HepG2 (cell line): ENCODE measurements around the gene NUDT1. TPM values are rescaled to one million over a fixed set of nuclear protein-coding genes. Genes with fewer than 3 reads are reported as not detected.

Experiments used
- ATAC-seq: fragments of 200-7000 bp; cut with Tn5 transposase; 3 replicates; pipeline ENCODE4 v1.9.1; 2020; ENCODE audit warnings: mild to moderate bottlenecking, moderate library complexity
- BruUV-seq: library from RNA; stranded (reverse); fragments of 400-500 nt; replicated peaks from 2 replicates; lab custom pipeline; 2021; lab: Mats Ljungman, UMichigan
- CTCF ChIA-PET: fragments of 300-600 bp; formaldehyde crosslinking; extraction: SDS; loops from one replicate; lab custom pipeline; 2021; ENCODE audit warnings: low total read pairs, inconsistent platforms, low intra/inter-chr PET ratio; lab: Yijun Ruan, JAX
- POLR2A ChIA-PET: fragments of 350-600 bp; sonication (Branson Sonifier 250); formaldehyde crosslinking; loops from one replicate; lab custom pipeline; 2020; ENCODE audit warnings: antibody characterized with exemption, inconsistent platforms; lab: Yijun Ruan, JAX
- DNase-seq: peaks from one replicate; pipeline ENCODE4 v3.0.0-alpha.2; 2015; ENCODE audit warnings: low spot score
- FAIRE-seq: peaks from 3 replicates; lab custom pipeline; 2011; peaks lifted over from hg19 to GRCh38; lab: Jason Lieb, UNC
- H2AFZ ChIP-seq: one replicate; pipeline ENCODE4 v1.6.1; 2011; ENCODE audit warnings: low read length, inconsistent platforms
- H3K27ac ChIP-seq: fragments of 300-600 bp; 3 replicates; pipeline ENCODE4 v1.8.0; 2011; ENCODE audit warnings: mixed run types, mild to moderate bottlenecking, mixed read lengths, low read length, inconsistent platforms; ENCODE audit not compliant: insufficient read depth; ENCODE audit errors: extremely low read length
- H3K27me3 ChIP-seq, 2 experiments: fragments of 200-600 bp in 1 of 2; 2 replicates in 1 of 2; 3 replicates in 1 of 2; pipeline versions ENCODE4 v1.6.0 to v1.8.0; 2011; ENCODE audit warnings: low read length in 2 of 2, mild to moderate bottlenecking in 2 of 2, moderate library complexity in 2 of 2, inconsistent platforms in 1 of 2; ENCODE audit not compliant: insufficient read depth in 2 of 2, control insufficient read depth in 1 of 2
- H3K36me3 ChIP-seq, 2 experiments: fragments of 200-600 bp in 1 of 2; replicated peaks in 1 of 2; 2 replicates in 1 of 2; 3 replicates in 1 of 2; pipeline versions ENCODE4 v1.5.1 to v1.8.0; 2011; ENCODE audit warnings: low read length in 2 of 2, inconsistent platforms in 1 of 2; ENCODE audit not compliant: insufficient read depth in 2 of 2, control insufficient read depth in 1 of 2
- H3K4me1 ChIP-seq: 2 replicates; pipeline ENCODE4 v1.5.1; 2012; ENCODE audit warnings: low read length, inconsistent platforms; ENCODE audit not compliant: insufficient read depth
- H3K4me2 ChIP-seq: 2 replicates; pipeline ENCODE4 v1.6.0; 2011; ENCODE audit warnings: low read depth, low read length, inconsistent platforms
- H3K4me3 ChIP-seq, 3 experiments: fragments of 200-600 bp in 1 of 3; sonication (generic), shearing (Covaris generic) in 1 of 3; replicated peaks in 1 of 3; 2 replicates each; pipeline ENCODE4 v1.5.1; 2011 to 2016; ENCODE audit warnings: low read length in 3 of 3, inconsistent platforms in 2 of 3, low read depth in 2 of 3, mild to moderate bottlenecking in 2 of 3, control low read depth in 1 of 3, mixed read lengths in 1 of 3; ENCODE audit not compliant: insufficient read depth in 1 of 3
- H3K79me2 ChIP-seq: one replicate; pipeline ENCODE4 v1.6.1; 2011; ENCODE audit warnings: low read length, inconsistent platforms; ENCODE audit not compliant: insufficient read depth
- H3K9ac ChIP-seq: 2 replicates; pipeline ENCODE4 v1.6.0; 2011; ENCODE audit warnings: mild to moderate bottlenecking, low read depth, low read length, inconsistent platforms; ENCODE audit not compliant: insufficient read depth
- H3K9me3 ChIP-seq: 2 replicates; pipeline ENCODE4 v1.5.1; 2012; ENCODE audit warnings: mild to moderate bottlenecking, low read length
- H4K20me1 ChIP-seq: 2 replicates; pipeline ENCODE4 v1.6.0; 2011; ENCODE audit warnings: inconsistent platforms, mild to moderate bottlenecking, low read length, moderate library complexity; ENCODE audit not compliant: insufficient read depth
- CHD4 ChIP-seq: fragments of 200-600 bp; sonication (generic); IDR thresholded peaks from 2 replicates; pipeline ENCODE4 v1.7.0; 2017; ENCODE audit warnings: mild to moderate bottlenecking, low read length, borderline replicate concordance
- DMTF1 ChIP-seq: sonication (generic); formaldehyde crosslinking; IDR thresholded peaks from 2 replicates; pipeline ENCODE4 v1.4.0; 2020; ENCODE audit warnings: mild to moderate bottlenecking, missing genetic modification reagents
- GRHL1 ChIP-seq: sonication (generic); formaldehyde crosslinking; conservative IDR thresholded peaks from 2 replicates; pipeline ENCODE4 v1.8.0; 2022; ENCODE audit warnings: missing genetic modification reagents
- HOXA3 ChIP-seq: sonication (generic); formaldehyde crosslinking; IDR thresholded peaks from 2 replicates; pipeline ENCODE4 v1.5.0; 2020; ENCODE audit warnings: missing genetic modification reagents
- ISL2 ChIP-seq: sonication (generic); formaldehyde crosslinking; IDR thresholded peaks from 2 replicates; pipeline ENCODE4 v1.5.0; 2020; ENCODE audit warnings: missing genetic modification reagents
- MBD4 ChIP-seq: IDR thresholded peaks from 2 replicates; pipeline ENCODE4 v1.6.1; 2012; ENCODE audit warnings: low read length, inconsistent platforms, borderline replicate concordance
- MEIS2 ChIP-seq: sonication (generic); formaldehyde crosslinking; IDR thresholded peaks from 2 replicates; pipeline ENCODE4 v1.9.0; 2021; ENCODE audit warnings: mild to moderate bottlenecking, missing genetic modification reagents
- SMAD1 ChIP-seq: sonication (generic); formaldehyde crosslinking; IDR thresholded peaks from 2 replicates; pipeline ENCODE4 v1.4.0; 2020; ENCODE audit warnings: missing genetic modification reagents, low read depth, mild to moderate bottlenecking, borderline replicate concordance
- SOX5 ChIP-seq: IDR thresholded peaks from 2 replicates; pipeline ENCODE4 v1.6.1; 2016; ENCODE audit warnings: borderline replicate concordance
- ZNF160 ChIP-seq: sonication (generic); formaldehyde crosslinking; IDR thresholded peaks from 2 replicates; pipeline ENCODE4 v1.8.0; 2022; ENCODE audit warnings: mild to moderate bottlenecking, inconsistent platforms, missing genetic modification reagents
- ZNF468 ChIP-seq: sonication (generic); formaldehyde crosslinking; IDR thresholded peaks from 2 replicates; pipeline ENCODE4 v1.8.0; 2022; ENCODE audit warnings: mild to moderate bottlenecking, moderate library complexity, missing genetic modification reagents
- ZNF510 ChIP-seq: sonication (generic); formaldehyde crosslinking; IDR thresholded peaks from 2 replicates; pipeline ENCODE4 v1.4.0; 2020; ENCODE audit warnings: low read depth, mild to moderate bottlenecking, missing genetic modification reagents
- ZNF619 ChIP-seq: sonication (generic); formaldehyde crosslinking; IDR thresholded peaks from 2 replicates; pipeline ENCODE4 v1.4.0; 2020; ENCODE audit warnings: mild to moderate bottlenecking, missing genetic modification reagents
- ZSCAN20 ChIP-seq: sonication (generic); formaldehyde crosslinking; IDR thresholded peaks from 2 replicates; pipeline ENCODE4 v1.4.0; 2020; ENCODE audit warnings: missing genetic modification reagents, mild to moderate bottlenecking, borderline replicate concordance
- WGBS: methylation state at CpG from one replicate; pipeline ENCODE4 v1.1.6; 2017; ENCODE audit warnings: low lambda C conversion rate; 5-methylcytosine and 5-hydroxymethylcytosine counted together
- in situ Hi-C: cut with HindIII; loops from 2 replicates; pipeline ENCODE4 v1.10.0; 2017; ENCODE audit warnings: low pct_unique_long_range_greater_than_20kb; ENCODE audit not compliant: extremely low pct_ligation_motif_present
- intact Hi-C: fragments of 100-400 bp; cut with micrococcal nuclease; formaldehyde crosslinking; loops from one replicate; pipeline ENCODE4 v1.10.0; 2022; ENCODE audit not compliant: unreplicated experiment
- polyA plus RNA-seq, 8 experiments: library from polyadenylated mRNA; depleted of rRNA in 3 of 8; stranded (reverse) in 7 of 8; unstranded in 1 of 8; fragments of >200 nt; fragmentation: Illumina TruSeq in 4 of 8; extraction: Trizol in 4 of 8; gene quantifications; 2 replicates each; pipeline versions ENCODE4 v1.2.1 to v1.2.3, GENCODE V29; 2011 to 2016; ENCODE audit warnings: low read depth in 4 of 8, missing spikeins in 1 of 8, mixed read lengths in 1 of 8; ENCODE audit not compliant: insufficient read depth in 1 of 8
- total RNA-seq, 5 experiments: library from RNA; depleted of rRNA; stranded (reverse); fragments of >200 nt; fragmentation: Illumina TruSeq; extraction: Trizol; gene quantifications; 2 replicates each; pipeline ENCODE4 v1.2.3, GENCODE V29; 2016; ENCODE audit warnings: low read depth in 1 of 5
- TF ChIP-seq, protein P1 (sequence below): sonication (generic); formaldehyde crosslinking; IDR thresholded peaks from 2 replicates; pipeline ENCODE4 v1.5.1; 2020; ENCODE audit warnings: mild to moderate bottlenecking, missing genetic modification reagents

NUDT1 gene
- total and polyA plus RNA-seq, 2 of the 13 experiments (the other 11 are each of a cell fraction or from before 2014, with no cell fraction given), result 9.1 to 26.8 TPM

DNA sequence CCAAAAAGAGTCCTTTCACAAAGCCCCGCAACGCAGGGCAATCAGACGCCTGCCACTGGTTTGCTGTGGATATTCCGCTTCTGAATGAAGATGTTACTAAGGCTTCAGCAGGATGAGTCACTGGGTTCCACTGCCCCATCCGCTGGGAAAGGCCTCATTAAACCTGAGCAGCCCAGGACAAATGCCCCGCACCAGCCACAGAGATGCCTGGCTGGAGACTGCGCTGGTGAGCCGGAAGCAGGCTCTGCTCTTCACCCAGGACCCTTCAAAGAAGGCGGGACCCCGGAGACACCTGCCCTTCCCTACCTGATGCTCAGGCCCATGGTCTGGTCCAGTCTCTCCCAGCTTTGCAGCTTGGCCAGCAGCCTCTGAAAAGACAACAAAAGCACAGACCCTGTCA lies 29.1 kb upstream of the NUDT1 start (continued):
- TF ChIP-seq SMAD1 (CRISPR knock-in tag), result no peak

- FAIRE-seq (no peak), DNase-seq (no peak), ATAC-seq (no peak)
- H3K9ac ChIP-seq, result no peak overlapping the region
- no peaks in the 10 kb centered on the region for H3K9me3 ChIP-seq
- no peaks in the 10 kb centered on the region for H3K27me3 ChIP-seq
- no TSS peak for BruUV-seq
- intact Hi-C loops (no loop called here), in situ Hi-C loops (loop anchor here (10.0 to 25.0 kb wide), 2 partner anchors 419 to 626 kb away; no protein-coding TSS in a partner anchor)
- WGBS, result 100% methylated on average over 13 of the region's 15 CpGs
- H3K4me3 ChIP-seq, result no peak overlapping the region
- ChIA-PET CTCF (no interaction called here), POLR2A (no interaction called here)
- H4K20me1 ChIP-seq, result no peaks in the 10 kb centered on the region
- no peak overlapping the region for H3K4me2 ChIP-seq
- no peaks in the 10 kb centered on the region for H3K79me2 ChIP-seq
- no peak overlapping the region for H2AFZ ChIP-seq
- H3K36me3 ChIP-seq, result peaks cover 31 to 90% of the 10 kb centered on the region in 2 experiments; a peak in 4 of 5 replicates
- TF ChIP-seq ZNF619 (CRISPR knock-in tag) (no peak), ISL2 (no peak), ZNF160 (no peak), SOX5 (CRISPR knock-in tag) (no peak), GRHL1 (CRISPR knock-in tag) (no peak), HOXA3 (no peak), MBD4 (no peak), CHD4 (no peak), ZNF510 (CRISPR knock-in tag) (no peak), DMTF1 (CRISPR knock-in tag) (no peak), ZNF468 (CRISPR knock-in tag) (no peak), MEIS2 (CRISPR knock-in tag) (no peak), ZSCAN20 (no peak)
- TF ChIP-seq, protein P1, sequence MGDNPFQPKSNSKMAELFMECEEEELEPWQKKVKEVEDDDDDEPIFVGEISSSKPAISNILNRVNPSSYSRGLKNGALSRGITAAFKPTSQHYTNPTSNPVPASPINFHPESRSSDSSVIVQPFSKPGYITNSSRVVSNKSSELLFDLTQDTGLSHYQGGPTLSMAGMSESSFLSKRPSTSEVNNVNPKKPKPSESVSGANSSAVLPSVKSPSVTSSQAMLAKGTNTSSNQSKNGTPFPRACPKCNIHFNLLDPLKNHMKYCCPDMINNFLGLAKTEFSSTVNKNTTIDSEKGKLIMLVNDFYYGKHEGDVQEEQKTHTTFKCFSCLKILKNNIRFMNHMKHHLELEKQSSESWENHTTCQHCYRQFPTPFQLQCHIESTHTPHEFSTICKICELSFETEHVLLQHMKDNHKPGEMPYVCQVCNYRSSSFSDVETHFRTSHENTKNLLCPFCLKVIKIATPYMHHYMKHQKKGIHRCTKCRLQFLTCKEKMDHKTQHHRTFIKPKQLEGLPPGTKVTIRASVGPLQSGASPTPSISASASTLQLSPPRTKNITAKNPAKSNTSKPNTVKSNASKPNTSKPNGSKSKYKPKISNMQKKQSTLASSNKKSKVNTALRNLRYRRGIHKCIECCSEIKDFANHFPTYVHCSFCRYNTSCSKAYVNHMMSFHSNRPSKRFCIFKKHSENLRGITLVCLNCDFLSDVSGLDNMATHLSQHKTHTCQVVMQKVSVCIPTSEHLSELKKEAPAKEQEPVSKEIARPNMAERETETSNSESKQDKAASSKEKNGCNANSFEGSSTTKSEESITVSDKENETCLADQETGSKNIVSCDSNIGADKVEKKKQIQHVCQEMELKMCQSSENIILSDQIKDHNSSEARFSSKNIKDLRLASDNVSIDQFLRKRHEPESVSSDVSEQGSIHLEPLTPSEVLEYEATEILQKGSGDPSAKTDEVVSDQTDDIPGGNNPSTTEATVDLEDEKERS (CRISPR knock-in tag), result no peak
- H3K4me1 ChIP-seq, result no peaks in the 10 kb centered on the region
- no peak overlapping the region for H3K27ac ChIP-seq
Measured at GRCh38 chr7:2213551-2214215, 28.3 kb upstream of the NUDT1 start.
